GM21717 (cell line): ENCODE results near the gene SDC3.

Experiments used
- ATAC-seq: cut with Tn5 transposase; IDR thresholded peaks from one replicate; pipeline ENCODE4 v1.9.1; 2021; ENCODE audit warnings: mild to moderate bottlenecking, moderate library complexity; ENCODE audit not compliant: unreplicated experiment

The SDC3 gene

DNA sequence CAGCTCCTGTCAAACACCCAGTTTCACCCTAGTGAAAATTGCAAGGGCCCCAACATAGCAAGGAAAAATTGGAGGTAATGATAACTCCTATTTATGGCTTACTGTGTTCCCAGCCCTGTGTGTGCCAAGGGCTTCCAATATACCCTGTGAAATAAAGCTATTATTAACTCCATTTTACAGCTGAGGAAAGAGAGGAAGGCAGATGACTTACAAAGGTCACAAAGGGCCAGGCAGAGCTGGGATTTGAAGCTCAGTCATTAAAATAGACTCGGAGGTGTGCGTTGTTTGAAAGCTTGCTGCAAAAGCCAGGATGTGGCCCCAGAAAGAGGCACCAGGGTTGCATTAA lies 20.2 kb upstream of the SDC3 start:
- no peak for ATAC-seq

DNA sequence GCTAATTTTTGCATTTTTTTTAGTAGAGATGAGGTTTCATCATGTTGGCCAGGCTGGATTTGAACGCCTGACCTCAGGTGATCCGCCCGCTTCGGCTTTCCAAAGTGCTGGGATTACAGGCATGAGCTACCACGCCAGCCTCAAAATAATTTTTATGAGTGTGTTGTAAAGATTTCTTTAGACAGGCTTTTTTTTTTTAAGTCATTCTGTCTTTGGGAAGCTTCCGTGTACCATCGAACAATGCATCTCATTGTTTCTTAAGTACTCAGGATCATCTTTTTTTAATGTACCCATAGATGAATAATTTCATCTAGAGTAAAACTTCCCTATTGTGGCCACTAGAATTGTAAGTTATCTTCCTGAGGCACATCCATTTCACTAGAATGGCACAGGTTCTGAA lies 19.6 kb upstream of the SDC3 start:
- ATAC-seq, result no peak

DNA sequence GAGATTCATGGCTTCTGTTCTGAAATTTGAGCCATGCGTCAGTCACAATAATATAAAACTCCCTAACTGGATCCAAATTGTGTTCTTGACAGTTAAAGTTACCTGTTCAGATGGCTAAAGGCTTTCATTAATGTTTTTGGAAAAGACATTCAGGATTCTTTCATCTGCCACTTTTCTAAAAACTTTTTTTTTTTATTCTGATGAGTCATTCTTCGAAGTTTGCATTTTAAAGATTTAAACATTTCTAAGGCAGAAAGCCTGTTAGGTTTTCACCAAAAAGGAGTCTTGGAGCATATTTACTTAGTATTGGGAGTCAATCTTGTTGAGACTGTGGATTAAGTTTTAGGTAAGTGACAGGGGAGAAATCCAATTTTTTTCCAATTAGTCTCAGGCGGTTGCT lies 18.9 kb upstream of the SDC3 start:
- no peak for ATAC-seq

DNA sequence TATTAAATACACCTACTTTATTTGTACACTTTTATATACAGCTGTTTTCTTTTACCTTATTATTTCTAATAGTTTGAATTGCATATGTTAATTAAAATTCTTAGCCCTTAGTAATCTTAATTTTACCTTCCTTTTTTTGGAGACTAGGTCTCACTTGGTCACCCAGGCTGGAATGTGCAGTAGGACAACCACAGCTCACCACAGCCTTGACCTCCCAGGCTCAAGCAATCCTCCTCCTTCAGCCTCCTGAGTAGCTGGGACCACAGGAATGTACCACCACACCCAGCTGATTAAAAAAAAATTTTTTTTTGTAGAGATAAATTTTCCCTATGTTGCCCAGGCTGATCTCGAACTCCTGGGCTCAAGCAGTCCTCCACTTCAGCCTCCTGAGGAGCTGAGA lies 15.0 kb upstream of the SDC3 start:
- ATAC-seq, result no peak

DNA sequence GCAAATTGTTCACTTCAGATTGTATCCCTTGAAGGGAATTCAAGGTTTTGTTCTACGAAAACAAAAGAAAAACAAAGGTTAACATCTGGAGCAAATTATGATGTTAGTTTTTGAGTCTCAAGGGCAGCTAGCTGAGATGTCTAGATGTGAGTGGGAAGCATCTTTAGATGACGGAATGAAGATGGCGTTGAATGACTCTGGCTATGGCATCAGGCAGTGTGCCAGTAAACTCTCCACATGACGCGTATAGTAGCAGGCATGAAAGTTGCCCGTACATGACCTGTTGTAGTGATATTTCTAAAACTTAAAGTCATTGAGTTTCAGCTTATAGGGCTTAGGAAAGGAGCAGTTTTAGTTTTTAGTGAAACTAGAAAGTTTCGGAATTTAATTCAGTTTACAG lies 12.3 kb upstream of the SDC3 start:
- no peak for ATAC-seq

DNA sequence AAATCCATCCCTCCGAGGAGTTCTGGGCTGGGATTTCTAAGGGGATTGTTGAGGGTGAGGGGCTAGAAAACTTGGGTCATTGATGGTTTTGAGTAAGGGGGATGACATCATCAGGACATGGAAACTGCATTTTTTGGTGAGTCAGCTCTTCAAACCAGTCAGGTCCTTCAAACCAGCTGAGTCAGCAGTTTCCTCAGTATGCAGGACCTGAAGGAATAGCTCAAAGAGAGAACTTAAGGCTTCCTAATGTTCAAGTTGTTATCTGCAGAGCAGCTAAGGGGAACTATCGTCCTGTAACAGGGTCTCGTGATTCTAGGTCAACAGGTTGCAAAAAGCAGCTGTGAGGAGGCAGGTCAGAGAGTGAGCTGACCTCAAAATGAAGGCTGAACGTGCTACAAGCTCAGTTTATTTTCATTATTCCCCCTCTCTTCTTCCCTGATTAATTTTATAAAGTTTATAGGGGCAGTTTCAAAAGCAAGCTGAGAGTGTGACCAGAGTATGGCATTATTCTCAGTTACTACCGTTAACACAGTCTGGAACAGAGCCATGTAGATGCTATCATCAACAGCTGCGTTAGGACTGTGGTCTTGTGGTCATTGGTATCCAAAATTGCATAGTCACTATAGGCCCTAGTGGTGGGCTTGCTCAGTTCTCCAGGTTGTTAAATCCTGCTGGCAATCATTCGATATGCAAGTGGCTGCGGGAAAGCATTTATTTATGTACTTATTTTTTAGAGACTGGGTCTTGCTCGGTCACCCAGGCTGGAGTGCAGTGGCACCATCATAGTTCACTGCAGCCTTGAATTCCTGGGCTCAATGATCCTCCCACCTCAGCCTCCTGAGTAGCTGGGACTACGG lies 10.7 kb upstream of the SDC3 start:
- ATAC-seq, result no peak

DNA sequence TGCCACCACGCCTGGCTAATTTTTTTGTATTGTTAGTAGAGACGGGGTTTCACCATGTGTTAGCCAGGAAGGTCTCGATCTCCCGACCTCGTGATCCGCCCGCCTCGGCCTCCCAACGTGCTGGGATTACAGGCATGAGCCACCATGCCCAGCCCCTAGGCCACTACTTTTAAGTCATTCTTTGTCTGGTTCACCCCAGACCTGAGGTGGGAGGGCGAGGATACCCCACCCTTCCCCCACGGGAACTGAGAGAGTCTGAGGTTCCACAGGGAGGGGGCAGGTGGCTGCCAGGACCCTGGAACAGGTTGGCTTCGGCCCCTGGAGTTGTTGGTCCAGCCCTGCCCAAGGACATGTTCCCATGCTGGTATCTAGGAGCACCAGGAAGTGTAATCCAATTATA lies 7.7 kb upstream of the SDC3 start:
- ATAC-seq, result no peak

DNA sequence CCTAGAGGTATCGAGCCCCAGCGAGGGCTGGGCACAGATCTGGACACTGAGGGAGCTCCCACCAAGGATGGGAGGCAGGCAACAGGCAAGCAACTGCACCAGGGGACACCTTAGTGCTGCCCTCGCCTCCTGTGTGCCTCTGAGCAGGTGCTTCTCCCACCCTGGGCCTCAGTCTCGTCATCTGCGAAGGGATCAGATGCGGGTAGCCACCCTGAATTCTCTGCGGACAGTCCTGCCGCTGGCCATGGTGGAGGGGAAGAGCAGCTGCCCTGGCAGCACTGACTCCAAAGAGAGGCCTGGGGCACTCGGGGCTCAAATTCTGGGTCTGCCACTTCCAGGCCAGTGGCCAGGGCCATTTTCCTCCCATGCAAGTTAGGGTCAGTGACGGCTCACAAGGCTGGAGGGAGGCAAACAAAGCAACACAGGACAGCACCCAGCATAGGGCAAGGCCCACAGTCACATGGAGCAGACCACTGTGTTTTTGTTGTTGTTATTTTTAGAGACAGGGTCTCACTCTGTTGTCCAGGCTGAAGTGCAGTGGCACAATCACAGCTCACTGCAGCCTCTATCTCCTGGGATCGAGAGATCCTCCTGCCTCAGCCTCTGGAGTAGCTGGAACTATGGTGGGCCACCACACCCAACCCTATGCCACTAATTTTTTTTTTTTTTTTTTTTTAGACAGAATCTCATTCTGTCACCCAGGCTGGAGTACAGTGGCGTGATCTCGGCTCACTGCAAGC lies 7.1 kb upstream of the SDC3 start:
- no peak for ATAC-seq

DNA sequence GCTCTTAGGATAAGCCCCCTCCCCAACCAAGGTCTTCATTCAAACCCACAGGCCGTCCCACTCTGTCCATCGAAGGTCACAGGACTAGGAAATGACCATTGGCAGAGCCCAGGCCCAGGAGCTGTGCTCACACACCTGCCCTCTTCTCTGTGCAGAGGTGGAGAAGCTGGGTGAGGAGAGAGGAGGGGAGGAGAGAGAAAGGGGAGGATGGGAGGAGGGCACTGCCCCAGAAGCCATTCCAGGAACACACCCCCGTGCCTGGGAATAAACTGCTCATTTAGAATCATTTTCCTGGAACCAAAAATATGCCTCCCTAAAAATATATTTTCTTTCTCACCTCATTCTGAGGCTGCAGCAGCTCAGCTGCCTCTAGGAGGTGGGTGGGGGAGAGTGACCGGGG lies 6.4 kb upstream of the SDC3 start:
- ATAC-seq, result no peak

DNA sequence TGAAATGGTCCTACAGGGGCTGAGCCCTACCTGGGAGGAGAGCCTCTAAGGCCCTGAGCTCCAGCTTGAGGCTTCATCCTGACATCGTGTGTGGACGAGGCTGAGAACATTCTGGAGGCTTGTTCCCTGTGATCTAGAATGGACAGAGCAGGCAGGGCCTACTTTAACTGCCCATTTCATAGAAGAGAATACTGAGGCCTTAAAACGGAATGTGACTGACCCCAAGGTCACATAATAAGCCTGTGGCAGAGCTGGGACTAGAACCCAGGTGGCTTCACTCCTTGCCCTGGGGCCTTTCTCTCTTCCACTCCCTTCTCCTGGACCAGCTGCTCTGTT lies 6.0 kb upstream of the SDC3 start:
- no peak for ATAC-seq

DNA sequence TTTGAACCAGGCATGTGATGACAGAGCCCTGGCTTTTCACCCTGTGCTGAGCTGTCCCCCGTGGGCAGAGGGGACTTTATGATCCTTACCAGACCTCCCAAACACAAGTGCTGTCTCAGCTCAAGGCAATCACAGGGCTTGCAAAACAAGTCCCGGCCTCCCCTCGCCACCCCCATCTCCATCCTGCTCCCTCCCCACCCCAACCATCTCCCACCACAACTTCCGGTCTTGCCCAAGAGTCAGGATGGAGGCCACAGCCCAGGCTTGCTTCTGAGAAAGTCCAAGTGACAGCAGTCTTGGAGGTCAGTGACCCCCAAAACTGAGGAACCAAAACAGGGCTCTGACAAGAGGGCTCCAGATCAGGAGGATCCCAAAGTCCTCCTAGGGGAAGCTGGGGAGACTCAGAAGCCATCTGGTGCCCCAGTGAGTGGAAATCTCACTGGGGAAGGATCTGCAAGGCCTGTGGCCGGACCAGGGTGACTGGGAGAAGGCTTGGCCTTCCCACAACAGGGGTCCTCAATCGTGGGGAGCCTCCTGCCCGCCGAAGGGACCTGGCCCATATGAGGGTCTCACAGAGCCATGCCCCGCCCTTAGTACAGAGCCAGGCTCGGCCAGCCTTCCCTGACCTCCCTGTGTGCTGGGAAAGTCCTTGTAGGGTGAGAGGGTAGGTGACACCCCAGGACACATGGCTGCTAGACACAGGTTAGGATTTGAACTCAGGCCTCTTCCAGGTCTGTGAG lies 4.5 kb upstream of the SDC3 start:
- ATAC-seq, result no peak

DNA sequence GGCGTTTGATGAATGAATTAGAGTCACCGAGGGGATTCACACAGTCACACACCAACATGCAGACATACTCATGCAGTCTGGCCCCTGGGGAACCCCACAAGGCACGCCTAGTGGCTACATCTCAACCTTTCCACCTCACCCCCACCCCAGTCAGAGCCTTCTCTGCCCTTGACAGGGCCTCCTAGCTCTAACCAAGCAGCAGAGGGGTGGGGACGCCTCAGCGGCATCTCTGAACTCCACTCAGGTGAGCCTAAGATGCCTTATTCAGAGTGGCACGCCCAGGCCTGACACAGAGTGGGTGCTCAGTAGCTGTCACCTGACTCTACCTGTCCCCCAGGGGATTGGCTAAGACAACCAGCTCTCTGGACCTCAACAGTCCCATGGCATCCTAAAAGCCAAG lies 3.7 kb upstream of the SDC3 start:
- no peak for ATAC-seq

DNA sequence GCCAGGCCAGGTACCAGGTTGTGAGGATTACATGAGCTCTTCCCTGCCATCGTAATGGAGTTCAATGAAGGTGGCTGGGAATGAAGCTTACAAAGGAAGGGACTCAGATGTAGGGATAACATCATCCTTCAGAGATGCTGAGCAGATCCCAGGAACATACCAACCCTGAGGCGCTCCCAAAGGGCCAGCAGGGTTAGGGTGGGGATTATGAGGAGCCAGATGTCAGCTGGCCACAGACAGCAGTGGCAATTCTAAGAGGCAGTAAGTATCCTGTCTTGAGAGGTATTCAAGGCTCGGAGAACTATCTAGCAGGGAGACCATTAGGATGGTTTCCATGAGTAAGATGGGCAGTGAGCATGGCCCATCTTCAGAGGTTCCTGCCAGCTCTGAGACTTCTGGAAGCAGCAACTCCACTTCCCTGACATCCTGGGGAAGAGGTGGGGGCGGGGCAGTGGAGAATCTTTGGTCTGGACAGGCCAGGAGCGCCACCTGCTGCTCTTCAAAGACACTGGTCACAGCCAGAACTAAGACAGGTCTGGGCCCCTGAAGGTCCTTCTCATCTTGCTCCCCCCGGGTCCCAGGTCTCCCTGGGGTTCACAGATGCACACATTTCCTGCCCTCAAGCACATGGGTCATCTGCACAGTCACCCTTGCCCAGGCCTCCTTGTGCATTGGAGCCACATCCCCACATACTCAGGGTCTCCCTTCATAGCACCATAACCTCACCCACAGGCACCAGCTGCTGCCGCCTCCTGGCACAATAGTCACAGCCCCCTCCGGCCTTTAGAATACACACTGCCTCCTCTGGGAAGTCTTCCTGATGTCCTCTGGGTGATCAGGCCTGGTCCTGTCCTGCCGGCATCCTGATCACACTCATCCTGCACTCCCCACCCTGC lies 2.7 kb upstream of the SDC3 start:
- no peak for ATAC-seq

DNA sequence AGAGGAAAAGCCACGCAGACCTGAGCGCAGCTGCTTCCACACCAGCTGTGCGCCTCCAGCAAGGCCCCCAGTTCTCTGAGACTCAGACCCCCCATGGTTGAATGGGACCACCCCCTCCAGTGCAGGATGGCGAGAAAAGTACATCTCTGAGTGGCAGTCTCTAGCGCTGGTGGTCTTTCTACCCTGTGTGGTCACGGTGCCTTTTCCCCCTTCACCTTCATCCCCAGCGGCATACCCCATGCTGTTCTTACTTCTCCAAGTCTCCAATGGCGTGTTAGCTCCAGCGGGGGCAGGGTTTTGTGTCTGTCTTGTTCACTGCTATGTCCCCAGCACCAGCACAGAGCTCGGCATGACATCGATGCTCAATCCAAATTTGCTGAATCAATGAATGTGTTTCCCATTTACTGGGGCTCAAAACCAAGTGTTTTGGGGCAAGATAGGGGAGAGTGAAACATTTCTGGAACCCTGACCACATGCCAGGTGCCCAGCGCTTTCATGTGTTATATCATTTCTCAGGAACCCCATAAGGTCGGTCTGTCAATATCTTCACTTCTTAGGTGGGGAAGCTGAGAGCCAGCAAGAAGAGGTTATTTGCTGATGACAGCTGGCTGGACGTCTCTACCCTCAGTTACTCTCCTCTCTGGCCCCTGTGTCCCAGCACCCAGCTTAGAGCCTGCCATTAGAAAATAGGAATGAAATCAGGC lies 959 bp upstream of the SDC3 start:
- no peak for ATAC-seq

DNA sequence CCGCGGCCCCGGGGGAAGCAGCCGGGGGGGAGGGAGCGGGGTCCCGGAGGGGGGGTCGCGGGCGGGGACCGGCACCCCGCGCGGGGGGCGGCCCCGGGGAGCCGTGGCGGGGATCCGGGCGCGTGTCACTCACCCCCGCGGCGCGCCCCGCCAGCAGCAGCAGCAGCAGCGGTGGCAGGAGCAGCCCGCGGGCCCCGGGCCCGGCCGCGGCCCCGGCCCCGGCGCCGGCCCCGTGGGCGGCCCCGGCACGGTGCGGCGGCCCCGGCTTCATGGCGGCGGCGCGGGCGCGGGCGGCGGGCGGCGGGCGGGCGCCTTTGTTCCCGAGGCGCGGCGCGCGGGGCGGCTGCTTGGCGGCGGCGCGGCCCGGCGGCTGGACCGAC lies 252 bp downstream of the SDC3 start:
- no peak for ATAC-seq

DNA sequence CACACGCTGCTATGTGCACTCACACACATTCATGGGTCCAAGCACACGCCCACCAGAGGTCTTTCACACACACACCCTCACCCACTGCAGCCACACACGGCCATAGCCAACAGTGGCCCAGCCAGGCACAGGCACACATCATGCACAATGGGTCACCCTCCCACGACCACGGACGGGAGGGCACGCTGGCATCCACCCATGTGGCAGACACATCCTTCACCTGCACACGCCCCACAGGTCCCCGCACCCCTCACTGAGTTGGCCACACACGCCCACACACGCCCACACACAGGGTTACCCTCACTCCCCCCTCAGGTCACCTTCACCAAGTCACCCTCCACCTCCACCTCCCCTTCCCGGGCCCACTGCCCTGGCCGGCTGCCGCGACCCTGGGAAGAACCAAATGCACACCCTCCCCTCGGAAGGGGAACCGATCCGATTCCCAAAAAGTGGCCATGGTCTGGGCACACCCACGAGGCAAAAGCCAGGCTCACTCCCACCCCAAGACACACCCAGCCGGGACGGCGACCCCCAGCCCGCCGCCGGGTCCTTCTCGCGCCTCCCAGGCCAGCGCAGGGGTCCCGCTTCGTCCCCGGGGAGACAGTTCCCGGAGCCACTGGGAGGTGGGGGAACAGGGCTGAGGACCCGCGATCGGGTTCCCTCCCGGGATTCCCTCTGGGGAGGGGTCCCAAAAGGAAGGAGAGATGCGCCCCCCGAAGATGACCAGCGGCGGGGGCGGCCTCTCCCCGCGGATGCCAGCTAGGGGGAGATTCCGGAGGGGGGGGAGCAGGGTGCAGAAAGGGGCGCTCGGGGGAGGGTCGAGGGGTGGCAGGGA lies 860 bp downstream of the SDC3 start:
- ATAC-seq, result no peak

DNA sequence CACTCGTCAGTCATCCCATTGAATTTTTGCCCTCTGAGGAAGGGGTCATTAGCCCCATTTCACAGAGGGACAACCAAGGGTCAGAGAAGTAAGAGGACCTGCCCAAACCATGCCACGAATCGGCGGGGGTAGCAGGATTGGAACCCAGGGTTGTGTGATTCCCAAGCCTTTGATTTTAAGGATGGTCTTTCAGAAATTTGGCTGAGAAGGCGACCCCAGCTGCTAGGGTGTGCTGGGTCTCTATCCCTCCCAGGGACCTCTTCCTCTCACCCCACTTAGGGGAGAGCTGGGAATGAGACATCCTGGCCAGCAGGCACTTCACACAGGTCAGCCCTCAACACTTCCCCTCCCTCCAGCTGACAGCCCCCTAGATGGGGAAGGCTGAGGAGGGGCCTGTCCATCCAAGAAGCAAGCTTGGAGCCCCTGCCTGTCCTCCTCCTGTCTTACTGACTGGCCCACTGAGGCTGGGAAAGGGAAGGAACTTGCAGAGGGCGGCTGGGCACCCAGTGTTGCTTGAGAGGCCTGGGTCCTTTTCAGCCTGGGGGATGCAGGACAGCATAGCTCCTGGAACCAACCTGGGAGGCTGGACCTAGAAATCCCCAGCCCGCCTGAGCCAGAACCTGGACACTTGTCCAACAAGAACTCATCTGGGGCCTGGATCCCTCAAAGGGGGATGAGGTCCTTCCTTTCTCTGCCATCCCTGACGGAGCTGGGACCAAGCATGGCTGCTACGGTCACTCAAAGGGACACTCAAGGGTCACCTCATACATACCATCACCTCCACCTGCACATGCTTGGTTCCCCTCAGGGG lies 1.7 kb downstream of the SDC3 start:
- ATAC-seq, result no peak

DNA sequence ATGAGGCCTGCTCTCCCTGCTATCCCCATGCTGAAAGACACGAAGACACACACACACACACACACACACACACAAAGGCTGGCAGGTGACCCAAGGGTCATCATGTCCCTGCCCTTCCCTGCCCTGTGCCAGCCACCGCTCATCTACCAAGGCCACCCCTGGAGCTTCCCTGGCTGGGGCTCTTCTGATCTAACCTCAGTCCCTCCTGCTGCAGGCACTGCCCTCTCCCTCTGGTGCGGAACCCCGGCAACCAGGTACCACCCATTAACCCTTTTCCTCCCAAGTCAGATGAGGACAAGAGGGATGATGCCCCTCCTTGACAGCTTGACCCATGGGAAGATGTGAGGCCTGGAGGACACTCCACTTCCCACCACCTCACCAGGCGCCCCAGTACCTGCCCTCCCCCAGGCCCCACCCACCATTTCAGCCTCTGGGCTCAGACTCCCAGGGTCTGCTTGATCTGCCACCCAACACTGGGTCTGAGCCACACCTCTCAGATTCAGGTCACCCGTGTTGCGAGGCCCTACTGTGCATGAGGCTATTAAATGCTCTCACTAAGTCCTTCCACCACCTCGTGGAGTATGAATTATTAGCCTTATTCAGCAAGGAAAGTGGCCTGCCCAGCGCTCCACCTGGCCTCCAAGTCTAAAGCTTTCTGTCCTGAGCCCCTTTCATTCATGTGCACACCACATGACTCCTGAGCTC lies 2.5 kb downstream of the SDC3 start:
- ATAC-seq, result no peak
